Prostate gland (tissue), 2 donors: ENCODE results near the gene FBXW10.
"Not testable (repeated sequence)": the region's sequence is repeated elsewhere in the genome, so short reads cannot be mapped to it uniquely, and the experiment has no call there.

Experiments used
- POLR2A ChIP-seq: fragments of 450-650 bp; IDR thresholded peaks from one replicate; pipeline ENCODE4 v1.6.1; 2016; ENCODE audit warnings: antibody characterized with exemption, mild to moderate bottlenecking
- TF ChIP-seq, protein P1 (sequence below), 4 experiments: fragments of 200-600 bp in 2 of 4; fragments of 450-650 bp in 2 of 4; sonication (generic) in 2 of 4; IDR thresholded peaks; 1 replicate in 3 of 4; 2 replicates in 1 of 4; pipeline ENCODE4 v1.5.1; 2016 to 2019; ENCODE audit warnings: antibody characterized with exemption in 4 of 4, mild to moderate bottlenecking in 2 of 4, moderate library complexity in 2 of 4

DNA sequence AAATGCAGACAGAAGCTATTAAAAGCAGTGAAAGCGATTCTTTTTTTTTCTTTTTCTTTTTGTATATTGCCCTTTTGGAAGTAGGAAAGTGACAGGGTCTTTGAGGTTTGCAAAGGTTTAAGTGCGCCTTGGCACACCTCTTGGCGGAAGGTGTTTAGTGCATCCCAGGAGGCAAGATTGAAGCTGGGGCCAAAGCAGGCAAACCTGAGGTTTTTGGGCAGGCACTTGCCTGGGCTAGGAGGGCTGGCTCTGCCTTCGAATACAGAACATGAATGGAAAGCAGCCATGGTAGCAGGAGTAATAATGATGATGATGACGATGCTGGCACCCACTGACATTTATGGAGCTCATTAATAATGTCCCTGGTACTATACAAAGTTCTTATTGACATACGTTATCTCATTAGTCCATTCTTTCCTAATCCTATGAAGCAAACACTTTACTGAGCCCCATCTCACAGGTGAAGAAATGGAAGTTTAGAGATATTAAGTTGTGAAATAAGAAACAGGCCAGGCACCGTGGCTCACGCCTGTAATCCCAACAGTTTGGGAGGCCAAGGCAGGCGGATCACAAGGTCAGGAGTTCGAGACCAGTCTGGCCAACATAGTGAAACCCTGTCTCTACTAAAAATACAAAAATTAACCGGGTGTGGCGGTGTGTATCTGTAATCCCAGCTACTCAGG lies 24.3 kb upstream of the FBXW10 start:
- TF ChIP-seq, protein P1, sequence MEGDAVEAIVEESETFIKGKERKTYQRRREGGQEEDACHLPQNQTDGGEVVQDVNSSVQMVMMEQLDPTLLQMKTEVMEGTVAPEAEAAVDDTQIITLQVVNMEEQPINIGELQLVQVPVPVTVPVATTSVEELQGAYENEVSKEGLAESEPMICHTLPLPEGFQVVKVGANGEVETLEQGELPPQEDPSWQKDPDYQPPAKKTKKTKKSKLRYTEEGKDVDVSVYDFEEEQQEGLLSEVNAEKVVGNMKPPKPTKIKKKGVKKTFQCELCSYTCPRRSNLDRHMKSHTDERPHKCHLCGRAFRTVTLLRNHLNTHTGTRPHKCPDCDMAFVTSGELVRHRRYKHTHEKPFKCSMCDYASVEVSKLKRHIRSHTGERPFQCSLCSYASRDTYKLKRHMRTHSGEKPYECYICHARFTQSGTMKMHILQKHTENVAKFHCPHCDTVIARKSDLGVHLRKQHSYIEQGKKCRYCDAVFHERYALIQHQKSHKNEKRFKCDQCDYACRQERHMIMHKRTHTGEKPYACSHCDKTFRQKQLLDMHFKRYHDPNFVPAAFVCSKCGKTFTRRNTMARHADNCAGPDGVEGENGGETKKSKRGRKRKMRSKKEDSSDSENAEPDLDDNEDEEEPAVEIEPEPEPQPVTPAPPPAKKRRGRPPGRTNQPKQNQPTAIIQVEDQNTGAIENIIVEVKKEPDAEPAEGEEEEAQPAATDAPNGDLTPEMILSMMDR (IDR thresholded peaks at IDR 0.05): not testable (repeated sequence)
- not testable (repeated sequence) for TF ChIP-seq POLR2A
